Loucy (cell line): ENCODE measurements around the gene ADAMTS14.

Experiments used
- H2AFZ ChIP-seq: fragments of 200-600 bp; sonication (generic); 2 replicates; pipeline ENCODE4 v1.6.0; 2016; ENCODE audit warnings: antibody characterized with exemption, mild to moderate bottlenecking, low read length, moderate library complexity
- H3F3A ChIP-seq: fragments of 200-600 bp; 2 replicates; pipeline ENCODE4 v1.6.0; 2016; ENCODE audit warnings: antibody characterized with exemption, low read depth, mild to moderate bottlenecking
- H3K27me3 ChIP-seq: fragments of 200-600 bp; sonication (generic); 2 replicates; pipeline ENCODE4 v1.6.1; 2014; ENCODE audit warnings: low read length, mild to moderate bottlenecking; ENCODE audit not compliant: insufficient read depth, poor library complexity, severe bottlenecking
- H3K36me3 ChIP-seq: fragments of 200-600 bp; sonication (generic); 2 replicates; pipeline ENCODE4 v1.6.1; 2016; ENCODE audit warnings: low read length; ENCODE audit not compliant: insufficient read depth
- H3K4me1 ChIP-seq: fragments of 200-600 bp; sonication (generic); 2 replicates; pipeline ENCODE4 v1.5.1; 2014; ENCODE audit warnings: low read length, mild to moderate bottlenecking; ENCODE audit not compliant: insufficient read depth, poor library complexity, severe bottlenecking
- H3K4me2 ChIP-seq: fragments of 200-600 bp; sonication (generic); 2 replicates; pipeline ENCODE4 v1.6.0; 2014; ENCODE audit warnings: antibody characterized with exemption, low read length, low read depth, mild to moderate bottlenecking; ENCODE audit not compliant: poor library complexity, severe bottlenecking
- H3K4me3 ChIP-seq: fragments of 200-600 bp; sonication (generic); 2 replicates; pipeline ENCODE4 v1.5.1; 2014; ENCODE audit warnings: low read length, mild to moderate bottlenecking, mixed read lengths; ENCODE audit not compliant: poor library complexity, severe bottlenecking
- H3K79me2 ChIP-seq: fragments of 200-600 bp; sonication (generic); 2 replicates; pipeline ENCODE4 v1.6.1; 2014; ENCODE audit warnings: low read length; ENCODE audit not compliant: insufficient read depth
- H3K9ac ChIP-seq: fragments of 200-600 bp; sonication (generic); 2 replicates; pipeline ENCODE4 v1.6.0; 2014; ENCODE audit warnings: mild to moderate bottlenecking, low read depth, low read length, moderate library complexity; ENCODE audit not compliant: poor library complexity, severe bottlenecking
- H3K9me2 ChIP-seq: fragments of 200-600 bp; sonication (generic); replicated peaks from 2 replicates; pipeline ENCODE4 v1.6.1; 2016; ENCODE audit warnings: low read depth, low read length, mixed read lengths
- H3K9me3 ChIP-seq: fragments of 200-600 bp; sonication (generic); 2 replicates; pipeline ENCODE4 v1.6.1; 2014; ENCODE audit warnings: mild to moderate bottlenecking, antibody characterized with exemption, low read length, low read depth; ENCODE audit not compliant: insufficient read depth
- H4K20me1 ChIP-seq: fragments of 200-600 bp; sonication (generic); 2 replicates; pipeline ENCODE4 v1.6.0; 2014; ENCODE audit warnings: antibody characterized with exemption, low read length, mild to moderate bottlenecking; ENCODE audit not compliant: insufficient read depth, poor library complexity, severe bottlenecking
- EZH2phosphoT487 ChIP-seq: fragments of 200-600 bp; IDR thresholded peaks from 2 replicates; pipeline ENCODE4 v1.6.1; 2018; ENCODE audit warnings: antibody characterized with exemption, mild to moderate bottlenecking, moderate library complexity, borderline replicate concordance
- TF ChIP-seq, protein P1 (sequence below): fragments of 200-600 bp; sonication (generic); conservative IDR thresholded peaks from 2 replicates; pipeline ENCODE4 v1.5.1; 2014; ENCODE audit warnings: mild to moderate bottlenecking, antibody characterized with exemption, low read length

Gene ADAMTS14

DNA sequence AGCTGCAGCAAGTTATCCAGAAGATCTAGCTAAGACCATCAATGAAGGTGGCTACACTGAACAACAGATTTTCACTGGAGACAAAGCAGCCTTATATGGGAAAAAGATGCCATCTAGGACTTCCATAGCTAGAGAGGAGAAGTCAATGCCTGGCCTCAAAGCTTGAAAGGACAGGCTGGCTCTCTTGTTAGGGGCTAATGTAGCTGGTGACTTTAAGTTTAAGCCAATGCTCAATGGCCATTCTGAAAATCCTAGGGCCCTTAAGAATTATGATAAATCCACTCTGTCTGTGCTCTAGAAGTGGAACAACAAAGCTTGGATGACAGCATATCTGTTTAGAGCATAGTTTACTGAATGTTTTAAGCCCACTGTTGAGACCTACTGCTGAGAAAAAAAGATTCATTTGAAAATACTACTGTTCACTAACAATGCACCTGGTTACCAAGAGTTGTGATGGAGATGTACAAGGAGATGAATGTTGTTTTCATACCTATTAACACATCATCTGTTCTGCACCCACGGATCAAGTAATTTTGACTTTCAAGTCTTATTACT lies 13.6 kb upstream of the ADAMTS14 start:
- Histone ChIP-seq H3F3A (no peaks in the 10 kb centered on the region), H3K36me3 (no peaks in the 10 kb centered on the region), H3K4me3 (no peak overlapping the region), H3K9me3 (no peaks in the 10 kb centered on the region), H2AFZ (no peak overlapping the region), H3K9ac (no peak overlapping the region), H3K4me2 (no peak overlapping the region), H3K4me1 (no peaks in the 10 kb centered on the region), H3K27me3 (no peaks in the 10 kb centered on the region), H3K79me2 (no peaks in the 10 kb centered on the region), H3K9me2 (no peaks in the 10 kb centered on the region), H4K20me1 (no peaks in the 10 kb centered on the region)
- TF ChIP-seq EZH2phosphoT487: no peak
- TF ChIP-seq, protein P1, sequence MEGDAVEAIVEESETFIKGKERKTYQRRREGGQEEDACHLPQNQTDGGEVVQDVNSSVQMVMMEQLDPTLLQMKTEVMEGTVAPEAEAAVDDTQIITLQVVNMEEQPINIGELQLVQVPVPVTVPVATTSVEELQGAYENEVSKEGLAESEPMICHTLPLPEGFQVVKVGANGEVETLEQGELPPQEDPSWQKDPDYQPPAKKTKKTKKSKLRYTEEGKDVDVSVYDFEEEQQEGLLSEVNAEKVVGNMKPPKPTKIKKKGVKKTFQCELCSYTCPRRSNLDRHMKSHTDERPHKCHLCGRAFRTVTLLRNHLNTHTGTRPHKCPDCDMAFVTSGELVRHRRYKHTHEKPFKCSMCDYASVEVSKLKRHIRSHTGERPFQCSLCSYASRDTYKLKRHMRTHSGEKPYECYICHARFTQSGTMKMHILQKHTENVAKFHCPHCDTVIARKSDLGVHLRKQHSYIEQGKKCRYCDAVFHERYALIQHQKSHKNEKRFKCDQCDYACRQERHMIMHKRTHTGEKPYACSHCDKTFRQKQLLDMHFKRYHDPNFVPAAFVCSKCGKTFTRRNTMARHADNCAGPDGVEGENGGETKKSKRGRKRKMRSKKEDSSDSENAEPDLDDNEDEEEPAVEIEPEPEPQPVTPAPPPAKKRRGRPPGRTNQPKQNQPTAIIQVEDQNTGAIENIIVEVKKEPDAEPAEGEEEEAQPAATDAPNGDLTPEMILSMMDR: no peak

DNA sequence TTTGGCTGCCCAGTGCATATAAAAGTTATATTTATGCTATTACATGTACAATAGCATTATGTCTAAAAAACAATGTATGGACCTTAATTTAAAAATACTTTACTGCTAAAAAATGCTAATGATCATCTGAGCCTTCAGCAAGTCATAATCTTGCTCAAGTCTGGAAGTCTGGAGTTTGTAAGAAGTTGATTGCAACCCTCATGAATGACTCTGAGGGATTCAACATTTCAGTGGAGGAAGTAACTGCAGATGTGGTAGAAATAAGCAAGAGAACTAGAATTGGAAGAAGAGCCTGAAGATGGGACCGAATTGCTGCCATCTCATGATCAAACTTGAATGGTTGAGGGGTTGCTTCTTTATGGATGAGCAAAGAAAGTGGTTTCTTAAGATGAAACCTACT lies 13.0 kb upstream of the ADAMTS14 start:
- no peak overlapping the region for H3K4me2 ChIP-seq
- TF ChIP-seq EZH2phosphoT487: no peak
- TF ChIP-seq, protein P1: no peak
- no peaks in the 10 kb centered on the region for H4K20me1 ChIP-seq

DNA sequence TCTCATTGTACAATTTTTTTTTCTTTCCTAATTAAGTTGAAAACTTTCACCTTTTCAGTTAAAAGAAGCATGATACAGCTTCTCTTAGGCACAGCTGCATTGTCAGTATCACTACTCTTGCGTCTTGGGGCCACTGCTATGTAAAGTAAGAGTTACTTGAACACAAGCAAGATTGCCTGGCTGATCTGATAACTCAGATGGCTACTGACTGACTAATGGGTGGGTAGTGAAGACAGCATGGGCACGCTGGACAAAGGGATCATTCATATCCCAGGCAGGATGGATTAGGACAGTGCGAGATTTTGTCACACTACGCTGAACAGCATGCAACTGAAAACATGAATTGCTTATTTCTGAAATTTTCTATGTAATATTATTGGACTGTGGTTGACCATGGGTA lies 11.6 kb upstream of the ADAMTS14 start:
- TF ChIP-seq, protein P1: no peak
- no peak for TF ChIP-seq EZH2phosphoT487
- H3K79me2 ChIP-seq: no peaks in the 10 kb centered on the region
- no peak overlapping the region for H3K4me2 ChIP-seq
- no peak overlapping the region for H3K4me3 ChIP-seq
- H2AFZ ChIP-seq: no peak overlapping the region
- no peak overlapping the region for H3K9ac ChIP-seq
- H3K36me3 ChIP-seq: no peaks in the 10 kb centered on the region
- no peaks in the 10 kb centered on the region for H3K4me1 ChIP-seq
- H3K9me3 ChIP-seq: no peaks in the 10 kb centered on the region
- H4K20me1 ChIP-seq: no peaks in the 10 kb centered on the region
- H3F3A ChIP-seq: no peaks in the 10 kb centered on the region
- no peaks in the 10 kb centered on the region for H3K9me2 ChIP-seq
- H3K27me3 ChIP-seq: no peaks in the 10 kb centered on the region

More for the DNA sequence above, 13.0 kb upstream of the ADAMTS14 start:
- no peaks in the 10 kb centered on the region for H3K4me1 ChIP-seq
- H3K9ac ChIP-seq: no peak overlapping the region
- H3F3A ChIP-seq: no peaks in the 10 kb centered on the region
- no peaks in the 10 kb centered on the region for H3K9me3 ChIP-seq
- no peaks in the 10 kb centered on the region for H3K9me2 ChIP-seq
- H3K79me2 ChIP-seq: no peaks in the 10 kb centered on the region
- no peak overlapping the region for H3K4me3 ChIP-seq
- no peaks in the 10 kb centered on the region for H3K27me3 ChIP-seq
- no peaks in the 10 kb centered on the region for H3K36me3 ChIP-seq
- H2AFZ ChIP-seq: no peak overlapping the region
